Thymus (tissue), 11 donors: ENCODE measurements around the gene LRRC75B. TPM values are rescaled to one million over a fixed set of nuclear protein-coding genes. Genes with fewer than 3 reads are reported as not detected.
A peak's percentile ranks its signal among the peaks of the same experiment; 100 is the strongest.

Source experiments
- DNase-seq, 9 donors: peaks; one replicate each; pipeline ENCODE4 v3.0.0-alpha.2; 2013; ENCODE audit warnings: low spot score in 9 of 9, low read depth in 6 of 9, missing footprints in 1 of 9
- H3K27ac ChIP-seq, 2 donors: one replicate each; pipeline ENCODE4 v1.5.1; 2013; ENCODE audit warnings: control low read depth in 1 of 2, low read depth in 1 of 2, low read length in 1 of 2, mild to moderate bottlenecking in 1 of 2, moderate library complexity in 1 of 2
- H3K27me3 ChIP-seq, 2 donors: one replicate each; pipeline ENCODE4 v1.5.1; 2013; ENCODE audit warnings: low read length in 1 of 2; ENCODE audit not compliant: control insufficient read depth in 2 of 2, insufficient read depth in 1 of 2
- H3K36me3 ChIP-seq, 2 donors: one replicate each; pipeline ENCODE4 v1.5.1; 2013; ENCODE audit warnings: low read length in 1 of 2, mild to moderate bottlenecking in 1 of 2, moderate library complexity in 1 of 2; ENCODE audit not compliant: control insufficient read depth in 2 of 2, insufficient read depth in 2 of 2
- H3K4me1 ChIP-seq, 2 donors: one replicate each; pipeline ENCODE4 v1.5.1; 2013; ENCODE audit warnings: low read length in 2 of 2; ENCODE audit not compliant: control insufficient read depth in 2 of 2, insufficient read depth in 2 of 2
- H3K4me3 ChIP-seq, 2 donors: one replicate each; pipeline ENCODE4 v1.5.1; 2013; ENCODE audit warnings: low read length in 2 of 2, control low read depth in 1 of 2, mild to moderate bottlenecking in 1 of 2
- H3K9me3 ChIP-seq, 2 donors: one replicate each; pipeline ENCODE4 v1.5.1; 2013; ENCODE audit warnings: low read length in 1 of 2, mild to moderate bottlenecking in 1 of 2; ENCODE audit not compliant: control insufficient read depth in 2 of 2, insufficient read depth in 1 of 2
- WGBS: extraction: QIAGEN DNeasy Blood & Tissue Kit; methylation state at CpG from one replicate; pipeline ENCODE4 v1.1.7; 2013; 5-methylcytosine and 5-hydroxymethylcytosine counted together
- polyA plus RNA-seq: library from polyadenylated mRNA; stranded (reverse); fragments of 200-250 nt; gene quantifications from one replicate; pipeline ENCODE4 v1.2.3, GENCODE V29; 2013
- total RNA-seq: library from RNA; stranded (reverse); fragments of 120-200 nt; gene quantifications from one replicate; pipeline ENCODE4 v1.2.4, GENCODE V29; 2013
- donor health status: healthy.

Gene LRRC75B
- total and polyA plus RNA-seq, 2 donors: 2.6 to 7.7 TPM

- no peaks in the 10 kb centered on the region for H3K4me1 ChIP-seq
- peaks cover 57 to 79% of the 10 kb centered on the region in 2 donors for H3K36me3 ChIP-seq
- H3K4me3 ChIP-seq: no peak overlapping the region
- H3K27ac ChIP-seq: no peak overlapping the region
- H3K9me3 ChIP-seq: no peaks in the 10 kb centered on the region
- WGBS: 97% methylated on average over 8 of the region's 8 CpGs
- DNase-seq: no peak
- no peaks in the 10 kb centered on the region for H3K27me3 ChIP-seq
These were observed 25.9 kb downstream of the LRRC75B start for GRCh38 chr22:24566899-24567511.

DNA sequence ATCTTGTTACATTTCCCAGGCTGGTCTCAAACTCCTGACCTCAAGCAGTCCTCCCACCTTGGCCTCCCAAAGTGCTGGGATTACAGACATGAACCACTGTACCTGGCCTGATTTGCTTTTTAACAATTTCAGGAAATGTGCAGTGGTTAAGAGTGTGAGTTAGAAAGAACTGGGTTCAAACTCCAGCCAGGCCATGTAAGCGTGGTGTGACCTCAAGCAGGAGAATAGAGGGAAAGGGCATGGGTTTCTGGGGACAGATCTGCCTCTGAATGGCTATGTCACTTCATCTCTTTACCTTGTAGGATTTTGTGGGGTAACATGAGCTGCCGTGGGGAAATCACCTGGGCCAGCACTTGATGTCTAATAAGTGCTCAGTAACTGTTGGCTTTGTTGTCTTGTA, 27.8 kb downstream of the LRRC75B start:
- H3K36me3 ChIP-seq: peaks cover 56 to 77% of the 10 kb centered on the region in 2 donors
- H3K9me3 ChIP-seq: no peaks in the 10 kb centered on the region
- 97% methylated on average over 2 of the region's 2 CpGs for WGBS
- no peaks in the 10 kb centered on the region for H3K27me3 ChIP-seq
- H3K4me3 ChIP-seq: no peak overlapping the region
- H3K4me1 ChIP-seq: no peaks in the 10 kb centered on the region
- DNase-seq: no peak
- H3K27ac ChIP-seq: no peak overlapping the region

- H3K36me3 ChIP-seq: peaks cover 56 to 75% of the 10 kb centered on the region in 2 donors
- WGBS: 93% methylated on average over 2 of the region's 2 CpGs
These were observed 28.4 kb downstream of the LRRC75B start for GRCh38 chr22:24564376-24565058.

GRCh38 chr22:24563246-24563645, 29.6 kb downstream of the LRRC75B start:
- no peak for DNase-seq
- Histone ChIP-seq H3K27ac (no peak overlapping the region), H3K4me3 (no peak overlapping the region), H3K4me1 (no peaks in the 10 kb centered on the region), H3K27me3 (no peaks in the 10 kb centered on the region), H3K36me3 (peaks cover 56 to 79% of the 10 kb centered on the region in 2 donors), H3K9me3 (no peaks in the 10 kb centered on the region)
- 100% methylated on average over 2 of the region's 2 CpGs for whole genome bisulfite sequencing

More at GRCh38 chr22:24564376-24565058, 28.4 kb downstream of the LRRC75B start:
- no peak for DNase-seq
- H3K4me3 ChIP-seq: no peak overlapping the region
- no peak overlapping the region for H3K27ac ChIP-seq
- H3K9me3 ChIP-seq: no peaks in the 10 kb centered on the region
- H3K4me1 ChIP-seq: no peaks in the 10 kb centered on the region
- no peaks in the 10 kb centered on the region for H3K27me3 ChIP-seq

DNA sequence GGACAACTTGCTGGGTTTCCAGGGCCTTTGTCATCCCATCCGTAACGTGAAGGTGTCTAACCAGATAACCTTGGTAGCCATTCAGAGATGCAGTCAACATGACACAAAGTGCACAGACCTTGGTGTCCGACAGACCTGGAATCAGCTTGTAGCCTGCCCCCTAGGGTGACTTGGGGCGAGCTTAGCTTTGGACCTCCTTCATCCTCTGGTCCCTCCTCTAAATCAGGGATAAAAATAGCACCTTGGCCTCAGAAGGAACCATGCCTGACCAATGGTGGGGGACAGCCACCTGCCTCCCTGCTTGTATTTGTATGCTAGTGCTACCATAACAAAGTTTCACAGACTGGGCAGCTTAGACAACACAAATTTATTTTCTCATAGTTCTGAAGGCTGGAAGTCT, 33.4 kb downstream of the LRRC75B start:
- peaks cover 39 to 62% of the 10 kb centered on the region in 2 donors for H3K36me3 ChIP-seq

GRCh38 chr22:24555165-24556039, 37.5 kb downstream of the LRRC75B start, which contains the start of gene SNRPD3:
Gene SNRPD3 (plus strand): TSS chr22:24555999. CDS start chr22:24557675, 1,676 bp downstream.
- H3K9me3 ChIP-seq: no peaks in the 10 kb centered on the region
- DNase-seq: peak; percentile 95 to 99 (median 99)
- H3K27me3 ChIP-seq: no peaks in the 10 kb centered on the region
- H3K4me3 ChIP-seq: peak within 1 kb of the TSS; percentile 70 to 95
- under 1% methylated on average over 59 of the region's 59 CpGs for WGBS
- peaks cover 12 to 30% of the 10 kb centered on the region in 2 donors for H3K4me1 ChIP-seq
- H3K27ac ChIP-seq: peak within 1 kb of the TSS; percentile 92 to 99
- peaks cover 27 to 40% of the 10 kb centered on the region in 2 donors for H3K36me3 ChIP-seq

More for the DNA sequence above, 33.4 kb downstream of the LRRC75B start:
- Histone ChIP-seq H3K4me3 (no peak overlapping the region), H3K27ac (no peak overlapping the region), H3K9me3 (no peaks in the 10 kb centered on the region), H3K27me3 (no peaks in the 10 kb centered on the region), H3K4me1 (peaks cover 10 to 14% of the 10 kb centered on the region in 2 donors)
- no peak for DNase-seq
- WGBS: 94% methylated on average over 4 of the region's 4 CpGs

DNA sequence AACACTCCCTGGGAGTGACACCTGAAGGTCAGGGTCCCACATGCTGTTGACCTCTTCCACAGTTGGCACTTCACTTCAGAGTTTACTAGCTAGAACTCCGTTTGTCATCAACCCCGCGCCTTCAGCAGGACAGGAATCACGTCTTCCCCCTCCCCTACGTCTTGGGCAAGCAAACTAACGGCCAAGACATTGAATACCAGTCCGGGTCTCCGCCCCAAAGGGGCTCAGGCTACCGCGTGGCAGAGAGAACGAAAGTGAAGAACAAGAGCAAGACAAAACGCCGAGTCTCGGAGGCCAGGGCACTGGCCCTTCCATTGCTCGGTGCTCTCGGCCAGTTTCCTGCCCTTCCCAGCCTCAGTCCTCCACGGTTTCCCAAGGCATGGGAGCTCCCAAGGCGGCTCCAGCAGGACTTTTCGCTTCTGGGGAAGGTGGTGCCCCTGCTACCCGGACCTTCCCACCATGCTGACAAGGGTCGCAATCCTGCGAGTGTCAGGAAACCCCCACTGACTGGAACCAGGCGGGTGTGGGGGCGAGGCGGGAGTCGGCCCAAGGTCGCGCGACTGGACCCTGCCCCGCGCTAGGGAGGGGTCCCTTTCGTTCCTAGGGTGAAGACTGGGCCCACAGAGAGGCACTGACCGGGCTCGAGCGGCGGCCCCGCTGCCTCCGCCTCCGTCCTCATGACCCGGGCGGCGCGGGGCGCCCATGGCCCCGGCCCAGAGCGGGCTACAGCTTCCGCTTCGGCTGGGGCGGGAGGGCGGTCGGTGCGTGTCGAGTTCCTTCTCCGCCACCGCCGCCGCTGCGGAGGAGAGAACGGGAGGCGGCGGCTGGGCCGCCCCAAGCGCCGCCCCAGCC, 38.3 kb downstream of the LRRC75B start, which contains the start of gene GUCD1:
Gene GUCD1 (minus strand): TSS at position 826 of the 852 bp plus-strand sequence. CDS start 147 bp downstream, at position 679.
- no peaks in the 10 kb centered on the region for H3K27me3 ChIP-seq
- H3K9me3 ChIP-seq: no peaks in the 10 kb centered on the region
- WGBS: under 1% methylated on average over 64 of the region's 64 CpGs
- peak within 1 kb of the TSS; percentile 70 to 95 for H3K4me3 ChIP-seq
- DNase-seq: peak in 5 of 9 donors; percentile 2 to 43 (median 15)
- H3K4me1 ChIP-seq: peaks cover 12 to 30% of the 10 kb centered on the region in 2 donors
- peaks cover 30 to 36% of the 10 kb centered on the region in 2 donors for H3K36me3 ChIP-seq
- peak within 1 kb of the TSS; percentile 92 to 99 for H3K27ac ChIP-seq

GRCh38 chr22:24553597-24554312, 39.1 kb downstream of the LRRC75B start:
- Histone ChIP-seq H3K4me3 (peak overlapping the region; percentile 70 to 90), H3K9me3 (no peaks in the 10 kb centered on the region), H3K27me3 (no peaks in the 10 kb centered on the region), H3K36me3 (peaks cover 26 to 28% of the 10 kb centered on the region in 2 donors), H3K4me1 (peaks cover 12 to 30% of the 10 kb centered on the region in 2 donors), H3K27ac (peak overlapping the region in 1 of 2 donors; percentile 75)
- DNase-seq: no peak
- WGBS: 84% methylated on average over 12 of the region's 12 CpGs
